Endothelial cell of umbilical vein (primary cell): ENCODE data around the gene HTT. TPM values are rescaled to one million over a fixed set of nuclear protein-coding genes. Genes with fewer than 3 reads are reported as not detected.

ENCODE experiments used
- BruUV-seq: library from RNA; stranded (reverse); fragments of 400-500 nt; replicated peaks from 2 replicates; lab custom pipeline; 2021; lab: Mats Ljungman, UMichigan
- CTCF ChIA-PET: fragments of 300-600, 350-600 bp; sonication (Branson Sonifier 250); formaldehyde crosslinking; loops from one replicate; lab custom pipeline; 2021; ENCODE audit warnings: antibody characterized with exemption, inconsistent platforms; lab: Charles Lee
- POLR2A ChIA-PET: fragments of 300-600, 350-600 bp; sonication (Branson Sonifier 250); formaldehyde crosslinking; loops from one replicate; lab custom pipeline; 2021; ENCODE audit warnings: antibody characterized with exemption, inconsistent platforms; lab: Charles Lee
- DNase-seq: peaks from one replicate; pipeline ENCODE4 v3.0.0-alpha.2; 2011; ENCODE audit warnings: low read depth, low spot score
- FAIRE-seq: peaks from 2 replicates; lab custom pipeline; 2011; peaks lifted over from hg19 to GRCh38; lab: Jason Lieb, UNC
- H2AFZ ChIP-seq: 2 replicates; pipeline ENCODE4 v1.6.0; 2012; ENCODE audit warnings: low read depth, low read length, control low read depth, inconsistent platforms
- H3K27ac ChIP-seq: 2 replicates; pipeline ENCODE4 v1.5.1; 2011; ENCODE audit warnings: low read depth, mild to moderate bottlenecking, control low read depth, low read length, moderate library complexity; ENCODE audit not compliant: insufficient read depth
- H3K27me3 ChIP-seq, 2 experiments: 2 replicates each; pipeline versions ENCODE4 v1.6.0 to v1.6.1; 2011; ENCODE audit warnings: low read length in 2 of 2, mixed read lengths in 1 of 2; ENCODE audit not compliant: control insufficient read depth in 2 of 2, insufficient read depth in 2 of 2
- H3K36me3 ChIP-seq, 2 experiments: 2 replicates in 1 of 2; 3 replicates in 1 of 2; pipeline ENCODE4 v1.5.1; 2011; ENCODE audit warnings: low read length in 2 of 2, mild to moderate bottlenecking in 1 of 2, moderate library complexity in 1 of 2; ENCODE audit not compliant: control insufficient read depth in 2 of 2, insufficient read depth in 2 of 2; ENCODE audit errors: extremely low read depth in 1 of 2
- H3K4me1 ChIP-seq: 3 replicates; pipeline ENCODE4 v1.5.1; 2011; ENCODE audit warnings: mild to moderate bottlenecking, low read length; ENCODE audit not compliant: control insufficient read depth, insufficient read depth; ENCODE audit errors: extremely low read depth
- H3K4me2 ChIP-seq: 2 replicates; pipeline ENCODE4 v1.6.1; 2011; ENCODE audit warnings: low read length, control low read depth, mixed read lengths; ENCODE audit not compliant: insufficient read depth
- H3K4me3 ChIP-seq, 3 experiments: fragments of 200-600 bp in 1 of 3; sonication (generic), shearing (Covaris generic) in 1 of 3; replicated peaks in 1 of 3; 2 replicates each; pipeline ENCODE4 v1.5.1; 2011 to 2016; ENCODE audit warnings: control low read depth in 3 of 3, low read length in 3 of 3, mild to moderate bottlenecking in 2 of 3, inconsistent platforms in 1 of 3, low read depth in 1 of 3, moderate library complexity in 1 of 3; ENCODE audit not compliant: insufficient read depth in 1 of 3
- H3K79me2 ChIP-seq: 2 replicates; pipeline ENCODE4 v1.6.0; 2012; ENCODE audit warnings: low read length, inconsistent platforms; ENCODE audit not compliant: control insufficient read depth, insufficient read depth
- H3K9ac ChIP-seq: replicated peaks from 2 replicates; pipeline ENCODE3; 2011; ENCODE audit warnings: low read length, control low read depth; ENCODE audit not compliant: insufficient read depth; ENCODE audit errors: extremely low read depth
- H3K9me1 ChIP-seq: replicated peaks from 3 replicates; pipeline ENCODE4 v1.6.0; 2011; ENCODE audit warnings: mild to moderate bottlenecking, low read length; ENCODE audit not compliant: control insufficient read depth, insufficient read depth; ENCODE audit errors: extremely low read depth
- H3K9me3 ChIP-seq: replicated peaks from 2 replicates; pipeline ENCODE4 v1.5.1; 2012; ENCODE audit warnings: low read length, inconsistent platforms; ENCODE audit not compliant: control insufficient read depth, insufficient read depth
- H4K20me1 ChIP-seq: replicated peaks from 2 replicates; pipeline ENCODE3; 2011; ENCODE audit warnings: mild to moderate bottlenecking, low read length; ENCODE audit not compliant: control insufficient read depth, insufficient read depth; ENCODE audit errors: extremely low read depth
- CTCF ChIP-seq, 2 donors: IDR thresholded peaks; 1 replicate in 1 of 2; 2 replicates in 1 of 2; pipeline ENCODE4 v1.5.1; 2011; ENCODE audit warnings: low read length in 2 of 2, mild to moderate bottlenecking in 2 of 2, moderate library complexity in 2 of 2, control low read depth in 1 of 2, inconsistent platforms in 1 of 2, low read depth in 1 of 2; ENCODE audit not compliant: insufficient read depth in 1 of 2; ENCODE audit errors: extremely low read depth in 1 of 2
- EZH2 ChIP-seq: IDR thresholded peaks from 2 replicates; pipeline ENCODE4 v1.6.1; 2012; ENCODE audit warnings: borderline replicate concordance, low read depth, mild to moderate bottlenecking, moderate library complexity, low read length, inconsistent platforms; ENCODE audit not compliant: severe bottlenecking
- FOS ChIP-seq: IDR thresholded peaks from 2 replicates; pipeline ENCODE4 v1.6.1; 2011; ENCODE audit warnings: mild to moderate bottlenecking, low read length, moderate library complexity, borderline replicate concordance; ENCODE audit not compliant: insufficient read depth
- GATA2 ChIP-seq: IDR thresholded peaks from 2 replicates; pipeline ENCODE4 v1.7.0; 2011; ENCODE audit warnings: low read depth, mild to moderate bottlenecking, moderate library complexity, mixed read lengths, low read length; ENCODE audit not compliant: insufficient read length, insufficient read depth
- JUN ChIP-seq: IDR thresholded peaks from 2 replicates; pipeline ENCODE4 v1.6.1; 2011; ENCODE audit warnings: borderline replicate concordance, low read depth; ENCODE audit not compliant: insufficient read length, insufficient read depth
- MAX ChIP-seq: IDR thresholded peaks from 2 replicates; pipeline ENCODE4 v1.6.1; 2011; ENCODE audit not compliant: insufficient read depth, insufficient read length
- MYC ChIP-seq: IDR thresholded peaks from one replicate; pipeline ENCODE4 v1.6.1; 2011; ENCODE audit warnings: mild to moderate bottlenecking, low read depth, low read length
- POLR2A ChIP-seq: IDR thresholded peaks from 2 replicates; pipeline ENCODE4 v1.6.1; 2012; ENCODE audit warnings: low read depth, mild to moderate bottlenecking, control low read depth, low read length
- POLR2AphosphoS5 ChIP-seq: IDR thresholded peaks from 2 replicates; pipeline ENCODE4 v1.6.1; 2012; ENCODE audit warnings: low read depth, mild to moderate bottlenecking, control low read depth, low read length, moderate library complexity; ENCODE audit not compliant: insufficient read depth
- dilution Hi-C: fragments of 300-500 bp; cut with MboI; formaldehyde crosslinking; loops from one replicate; pipeline ENCODE4 v1.15.0; 2019; ENCODE audit warnings: low sequenced_read_pairs; ENCODE audit not compliant: extremely low pct_ligation_motif_present
- intact Hi-C: fragments of 100-400 bp; cut with micrococcal nuclease; formaldehyde crosslinking; loops from one replicate; pipeline ENCODE4 v1.10.0; 2022
- polyA plus RNA-seq, 4 experiments: library from polyadenylated mRNA; depleted of rRNA in 3 of 4; stranded (reverse) in 3 of 4; unstranded in 1 of 4; fragments of >200 nt; gene quantifications; 2 replicates each; pipeline versions ENCODE4 v1.2.1 to v1.2.3, GENCODE V29; 2011 to 2012; ENCODE audit warnings: missing spikeins in 1 of 4
- total RNA-seq: library from RNA; stranded (reverse); gene quantifications from 2 replicates; pipeline ENCODE4 v1.2.3, GENCODE V29; 2021

HTT gene
- total and polyA plus RNA-seq, 2 donors (not counting 3 experiments of a cell fraction or from before 2014, with no cell fraction given): 15.7 to 61.2 TPM

DNA sequence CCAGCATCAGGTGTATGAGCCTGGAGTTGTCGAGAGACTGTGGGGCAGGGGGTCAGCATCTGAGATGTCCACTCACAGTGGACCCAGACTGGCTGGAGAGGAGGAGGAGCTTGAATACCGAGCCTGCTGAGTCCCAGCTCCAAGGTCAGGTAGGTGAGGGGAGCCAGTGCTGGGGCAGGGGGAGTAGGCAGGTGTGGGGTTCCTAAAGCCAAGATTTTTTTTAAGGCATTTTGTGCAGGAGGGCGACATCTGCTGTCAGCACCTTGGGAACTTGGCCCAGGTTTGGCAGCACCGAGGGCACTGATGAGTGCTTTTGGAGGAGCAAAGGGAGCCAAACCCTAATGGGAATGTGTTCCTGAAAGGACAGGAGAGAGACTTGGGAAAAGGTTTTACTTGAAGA lies 110.2 kb downstream of the HTT start:
- intact Hi-C loops: no loop called here
- H3K4me3 ChIP-seq: no peak overlapping the region
- no peaks in the 10 kb centered on the region for H4K20me1 ChIP-seq
- TF ChIP-seq FOS (no peak), GATA2 (no peak), JUN (no peak), CTCF (IDR thresholded peaks at IDR 0.05; ENCODE audit: extremely low read depth in 1 of 2, insufficient read depth in 1 of 2, low read depth in 1 of 2, low read length in 2 of 2) (no peak), POLR2AphosphoS5 (no peak), MAX (no peak), POLR2A (no peak), EZH2 (no peak), MYC (no peak)
- no peak overlapping the region for H3K9ac ChIP-seq
- FAIRE-seq: no peak
- no peaks in the 10 kb centered on the region for H3K79me2 ChIP-seq
- no peaks in the 10 kb centered on the region for H3K4me1 ChIP-seq
- H3K9me3 ChIP-seq: no peaks in the 10 kb centered on the region
- ChIA-PET CTCF (interaction anchor here (0.9 to 1.2 kb wide), 4 partner anchors 9 to 161 kb away, joined by 3 to 5 read pairs (median 4); no protein-coding TSS in a partner anchor), POLR2A (no interaction called here)
- DNase-seq: no peak
- no peak overlapping the region for H2AFZ ChIP-seq
- dilution Hi-C loops: no loop called here
- H3K9me1 ChIP-seq: no peaks in the 10 kb centered on the region
- no peak overlapping the region for H3K4me2 ChIP-seq
- H3K27me3 ChIP-seq: no peaks in the 10 kb centered on the region
- no peak overlapping the region for H3K27ac ChIP-seq
- BruUV-seq: no TSS peak
- peaks cover 16 to 32% of the 10 kb centered on the region in 2 experiments for H3K36me3 ChIP-seq
